GM23338 (cell line): ENCODE measurements around the gene ANKS1B.

Source experiments
- CREB1 ChIP-seq: fragments of 250-450 bp; sonication (Bioruptor Pico); IDR thresholded peaks from 2 replicates; pipeline ENCODE4 v1.5.0; 2020; ENCODE audit warnings: low read depth, mild to moderate bottlenecking, moderate library complexity
- CTCF ChIP-seq, 2 experiments: fragments of 200-600 bp in 1 of 2; sonication (generic) in 1 of 2; conservative IDR thresholded peaks; 2 replicates each; pipeline versions ENCODE4 v1.5.1 to v1.6.1; 2016 to 2017; ENCODE audit warnings: antibody characterized with exemption in 2 of 2, low read depth in 2 of 2, mild to moderate bottlenecking in 2 of 2, moderate library complexity in 1 of 2
- ETS1 ChIP-seq: IDR thresholded peaks from 2 replicates; pipeline ENCODE4 v1.6.1; 2016; ENCODE audit warnings: antibody characterized with exemption
- EZH2 ChIP-seq: fragments of 200-600 bp; sonication (generic); IDR thresholded peaks from one replicate; pipeline ENCODE4 v1.8.0; 2017; ENCODE audit warnings: antibody characterized with exemption, mild to moderate bottlenecking, low read depth; ENCODE audit not compliant: unreplicated experiment
- EZH2phosphoT487 ChIP-seq: fragments of 200-600 bp; sonication (generic); IDR thresholded peaks from one replicate; pipeline ENCODE4 v1.8.1; 2018; ENCODE audit warnings: antibody characterized with exemption; ENCODE audit not compliant: unreplicated experiment
- JUNB ChIP-seq: IDR thresholded peaks from one replicate; pipeline ENCODE4 v1.6.1; 2016; ENCODE audit warnings: antibody characterized with exemption; ENCODE audit not compliant: unreplicated experiment
- NANOG ChIP-seq: IDR thresholded peaks from 2 replicates; pipeline ENCODE4 v1.6.1; 2016; ENCODE audit warnings: antibody characterized with exemption, borderline replicate concordance
- POLR2AphosphoS5 ChIP-seq: IDR thresholded peaks from 2 replicates; pipeline ENCODE4 v1.6.1; 2016; ENCODE audit warnings: antibody characterized with exemption, low read depth
- REST ChIP-seq: IDR thresholded peaks from one replicate; pipeline ENCODE4 v1.6.1; 2018; ENCODE audit warnings: antibody characterized with exemption; ENCODE audit not compliant: unreplicated experiment
- ZNF331 ChIP-seq: fragments of 250-450 bp; sonication (Bioruptor Pico); IDR thresholded peaks from 2 replicates; pipeline ENCODE4 v1.5.0; 2020; ENCODE audit warnings: low read depth, mild to moderate bottlenecking, moderate library complexity

- TF ChIP-seq CTCF (conservative IDR thresholded peaks at IDR 0.05; ENCODE audit: low read depth in 2 of 2), result no peak
- TF ChIP-seq POLR2AphosphoS5, result no peak
- TF ChIP-seq EZH2, result no peak
- no peak for TF ChIP-seq ZNF331 (CRISPR knock-in tag)
- TF ChIP-seq CREB1 (CRISPR knock-in tag), result no peak
- TF ChIP-seq EZH2phosphoT487, result no peak
- TF ChIP-seq ETS1, result no peak
- TF ChIP-seq JUNB, result no peak
- TF ChIP-seq NANOG, result no peak
- TF ChIP-seq REST, result no peak
These were observed 640.8 kb downstream of the ANKS1B start for GRCh38 chr12:99343960-99344359.
